Endodermal cell (in vitro differentiated cells): ENCODE data around the gene FGD4. TPM values are rescaled to one million over a fixed set of nuclear protein-coding genes. Genes with fewer than 3 reads are reported as not detected.

ENCODE experiments used
- DNase-seq: peaks from one replicate; pipeline ENCODE4 v3.0.0-alpha.2; 2017
- H3K27ac ChIP-seq: 2 replicates; pipeline ENCODE4 v1.5.1; 2013; ENCODE audit warnings: mild to moderate bottlenecking, low read depth, low read length, moderate library complexity
- H3K27me3 ChIP-seq: 2 replicates; pipeline ENCODE4 v1.6.1; 2013; ENCODE audit warnings: mild to moderate bottlenecking, low read length, moderate library complexity; ENCODE audit not compliant: insufficient read depth, control insufficient read depth, poor library complexity, severe bottlenecking
- H3K36me3 ChIP-seq: 2 replicates; pipeline ENCODE4 v1.7.0; 2013; ENCODE audit warnings: mild to moderate bottlenecking, low read length, moderate library complexity; ENCODE audit not compliant: control insufficient read depth, insufficient read depth
- H3K4me1 ChIP-seq: one replicate; pipeline ENCODE4 v1.7.0; 2013; ENCODE audit warnings: low read length; ENCODE audit not compliant: control insufficient read depth, insufficient read depth
- H3K4me3 ChIP-seq: 2 replicates; pipeline ENCODE4 v1.5.1; 2013; ENCODE audit warnings: mild to moderate bottlenecking, low read length, moderate library complexity
- H3K9ac ChIP-seq: 2 replicates; pipeline ENCODE4 v1.6.1; 2013; ENCODE audit warnings: mild to moderate bottlenecking, low read length, moderate library complexity; ENCODE audit not compliant: poor library complexity, severe bottlenecking; ENCODE audit errors: extremely low read depth
- H3K9me3 ChIP-seq: 2 replicates; pipeline ENCODE4 v1.6.1; 2013; ENCODE audit warnings: mild to moderate bottlenecking, low read length, moderate library complexity; ENCODE audit not compliant: control insufficient read depth
- H3K27ac Mint-ChIP-seq: 2 replicates; pipeline ENCODE4 v1.8.0; 2020; ENCODE audit warnings: mixed read lengths
- H3K27me3 Mint-ChIP-seq: 2 replicates; pipeline ENCODE4 v1.8.0; 2021; ENCODE audit warnings: mild to moderate bottlenecking, mixed read lengths; ENCODE audit not compliant: insufficient read depth
- H3K36me3 Mint-ChIP-seq: 2 replicates; pipeline ENCODE4 v1.8.0; 2020; ENCODE audit warnings: low read depth, mixed read lengths
- H3K4me1 Mint-ChIP-seq: 2 replicates; pipeline ENCODE4 v1.8.0; 2020; ENCODE audit warnings: mixed read lengths
- H3K4me3 Mint-ChIP-seq: 2 replicates; pipeline ENCODE4 v1.8.0; 2020; ENCODE audit warnings: mild to moderate bottlenecking, moderate library complexity, mixed read lengths
- H3K9me3 Mint-ChIP-seq: 2 replicates; pipeline ENCODE4 v1.8.0; 2020; ENCODE audit warnings: mild to moderate bottlenecking, mixed read lengths
- WGBS, 2 experiments: methylation state at CpG; one replicate each; pipeline versions ENCODE4 v1.1.5 to v1.1.7; 2013; ENCODE audit warnings: missing lambda C conversion rate in 2 of 2, mixed read lengths in 1 of 2; ENCODE audit not compliant: insufficient coverage in 1 of 2, insufficient read length in 1 of 2; 5-methylcytosine and 5-hydroxymethylcytosine counted together
- total RNA-seq, 2 donors: library from RNA; stranded (reverse); fragmentation: NEBNext Ultra II Directional in 1 of 2; extraction: Animal tissue kit (Norgen Biotek cat#: 25700) in 1 of 2; gene quantifications; 2 replicates in 1 of 2; 3 replicates in 1 of 2; pipeline ENCODE4 v1.2.1, GENCODE V29; 2021
- TF ChIP-seq, protein P1 (sequence below): fragments of 200-600 bp; sonication (generic); conservative IDR thresholded peaks from 2 replicates; pipeline ENCODE4 v1.5.0; 2021; ENCODE audit warnings: antibody characterized with exemption, mild to moderate bottlenecking

The FGD4 gene
- total RNA-seq, 2 donors from 2014 or later = 27.6 to 57.7 TPM

DNA sequence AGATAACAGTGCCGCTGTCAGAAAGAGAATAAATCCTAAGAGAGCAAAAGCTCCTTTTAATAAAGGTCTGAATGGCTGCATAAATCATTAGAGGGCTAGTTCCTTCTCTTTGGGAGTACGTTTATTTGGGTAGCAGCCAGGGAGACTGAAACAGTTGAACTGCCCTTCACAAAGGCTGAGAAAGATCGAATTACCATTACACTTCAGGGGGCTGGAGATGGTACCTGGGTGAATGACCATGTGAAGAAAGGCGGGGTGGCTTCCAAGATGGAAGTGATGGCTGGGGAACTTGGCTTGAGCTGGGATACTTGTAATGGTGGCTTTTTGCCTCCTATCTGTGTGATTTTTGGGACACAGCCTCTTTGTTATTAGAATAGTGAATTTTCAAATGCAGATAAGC lies 1.7 kb upstream of the FGD4 start:
- peaks cover 12% of the 10 kb centered on the region for H3K4me1 ChIP-seq
- no peaks in the 10 kb centered on the region for H3K27me3 ChIP-seq
- no peaks in the 10 kb centered on the region for H3K27me3 Mint-ChIP-seq
- peaks cover 14% of the 10 kb centered on the region for H3K36me3 Mint-ChIP-seq
- H3K27ac ChIP-seq = no peak overlapping the region
- H3K36me3 ChIP-seq = peaks cover 11% of the 10 kb centered on the region
- no peak overlapping the region for H3K9ac ChIP-seq
- peaks cover 40% of the 10 kb centered on the region for H3K4me1 Mint-ChIP-seq
- 84 to 93% methylated on average over 3 to 4 of the region's 4 CpGs for WGBS, 2 experiments
- TF ChIP-seq, protein P1, sequence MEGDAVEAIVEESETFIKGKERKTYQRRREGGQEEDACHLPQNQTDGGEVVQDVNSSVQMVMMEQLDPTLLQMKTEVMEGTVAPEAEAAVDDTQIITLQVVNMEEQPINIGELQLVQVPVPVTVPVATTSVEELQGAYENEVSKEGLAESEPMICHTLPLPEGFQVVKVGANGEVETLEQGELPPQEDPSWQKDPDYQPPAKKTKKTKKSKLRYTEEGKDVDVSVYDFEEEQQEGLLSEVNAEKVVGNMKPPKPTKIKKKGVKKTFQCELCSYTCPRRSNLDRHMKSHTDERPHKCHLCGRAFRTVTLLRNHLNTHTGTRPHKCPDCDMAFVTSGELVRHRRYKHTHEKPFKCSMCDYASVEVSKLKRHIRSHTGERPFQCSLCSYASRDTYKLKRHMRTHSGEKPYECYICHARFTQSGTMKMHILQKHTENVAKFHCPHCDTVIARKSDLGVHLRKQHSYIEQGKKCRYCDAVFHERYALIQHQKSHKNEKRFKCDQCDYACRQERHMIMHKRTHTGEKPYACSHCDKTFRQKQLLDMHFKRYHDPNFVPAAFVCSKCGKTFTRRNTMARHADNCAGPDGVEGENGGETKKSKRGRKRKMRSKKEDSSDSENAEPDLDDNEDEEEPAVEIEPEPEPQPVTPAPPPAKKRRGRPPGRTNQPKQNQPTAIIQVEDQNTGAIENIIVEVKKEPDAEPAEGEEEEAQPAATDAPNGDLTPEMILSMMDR = no peak
- no peaks in the 10 kb centered on the region for H3K9me3 ChIP-seq
- H3K4me3 Mint-ChIP-seq = peak overlapping the region; percentile 89
- H3K9me3 Mint-ChIP-seq = peaks cover 3% of the 10 kb centered on the region
- no peak overlapping the region for H3K4me3 ChIP-seq
- H3K27ac Mint-ChIP-seq = no peak overlapping the region
- no peak for DNase-seq

DNA sequence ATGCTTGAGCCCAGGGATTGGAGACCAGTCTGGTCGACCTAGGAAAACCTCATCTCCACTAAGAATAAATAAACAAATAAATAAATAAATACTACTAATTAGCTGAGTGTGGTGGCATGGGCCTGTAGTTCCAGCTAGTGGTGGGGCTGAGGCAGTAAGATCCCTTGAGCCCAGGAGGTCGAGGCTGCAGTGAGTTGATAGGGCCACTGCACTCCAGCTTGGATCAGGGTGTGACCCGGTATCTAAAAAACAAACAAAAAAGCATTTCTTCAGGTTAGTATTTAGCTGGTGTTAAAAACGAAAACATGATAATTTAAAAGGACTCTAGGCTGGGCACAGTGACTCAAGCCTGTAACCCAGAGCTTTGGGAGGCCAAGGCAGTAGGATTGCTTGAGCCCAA lies 1.2 kb upstream of the FGD4 start:
- peak overlapping the region; percentile 94 for H3K4me3 ChIP-seq
- peaks cover 3% of the 10 kb centered on the region for H3K9me3 Mint-ChIP-seq
- peak; percentile 54 for DNase-seq
- peaks cover 16% of the 10 kb centered on the region for H3K36me3 ChIP-seq
- peak overlapping the region; percentile 89 for H3K4me3 Mint-ChIP-seq
- H3K27me3 ChIP-seq = no peaks in the 10 kb centered on the region
- H3K27ac ChIP-seq = no peak overlapping the region
- H3K36me3 Mint-ChIP-seq = peaks cover 19% of the 10 kb centered on the region
- H3K27me3 Mint-ChIP-seq = no peaks in the 10 kb centered on the region
- H3K27ac Mint-ChIP-seq = peak overlapping the region; percentile 86
- H3K4me1 ChIP-seq = peaks cover 15% of the 10 kb centered on the region
- peaks cover 45% of the 10 kb centered on the region for H3K4me1 Mint-ChIP-seq
- TF ChIP-seq, protein P1 = peak; percentile 25
- H3K9me3 ChIP-seq = no peaks in the 10 kb centered on the region
- 79 to 95% methylated on average over 2 to 3 of the region's 4 CpGs for WGBS, 2 experiments
- no peak overlapping the region for H3K9ac ChIP-seq

DNA sequence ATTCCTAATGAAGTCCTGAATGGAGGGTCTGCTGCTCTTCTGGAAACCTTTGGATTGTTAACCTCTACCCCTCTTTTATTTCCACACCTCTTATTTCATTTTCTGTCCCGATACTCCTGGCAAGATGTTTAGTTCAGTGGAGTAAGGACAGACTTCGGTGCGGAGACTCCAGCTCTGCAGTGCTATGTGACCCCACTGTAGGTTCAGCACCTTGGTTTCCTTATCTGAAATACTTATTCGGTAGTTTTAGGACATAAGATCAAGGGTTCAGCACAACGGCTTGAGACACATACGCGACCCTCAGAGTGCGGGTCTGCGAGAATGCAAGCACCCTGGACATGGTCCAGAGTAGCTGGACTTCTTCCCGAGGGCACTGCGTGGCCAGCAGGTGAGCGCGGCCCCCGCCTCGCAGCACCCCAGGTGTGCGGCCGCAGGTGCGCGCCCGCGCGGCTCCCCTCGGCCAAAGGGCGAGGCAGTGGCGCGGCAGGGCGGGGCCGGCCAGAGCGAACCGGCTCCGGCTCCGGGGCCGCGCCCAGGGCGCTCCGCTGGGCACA lies 465 bp upstream of the FGD4 start:
- Mint-ChIP-seq H3K27me3 (no peaks in the 10 kb centered on the region), H3K4me3 (peak overlapping the region; percentile 89), H3K9me3 (peaks cover 3% of the 10 kb centered on the region), H3K4me1 (peaks cover 49% of the 10 kb centered on the region), H3K36me3 (peaks cover 24% of the 10 kb centered on the region), H3K27ac (peak overlapping the region; percentile 86)
- peaks cover 15% of the 10 kb centered on the region for H3K4me1 ChIP-seq
- TF ChIP-seq, protein P1 = no peak
- peaks cover 21% of the 10 kb centered on the region for H3K36me3 ChIP-seq
- H3K27me3 ChIP-seq = no peaks in the 10 kb centered on the region
- peak overlapping the region; percentile 54 for H3K9ac ChIP-seq
- H3K27ac ChIP-seq = no peak overlapping the region
- no peaks in the 10 kb centered on the region for H3K9me3 ChIP-seq
- no peak for DNase-seq
- WGBS, 2 experiments = 3 to 11% methylated on average over 2 to 36 of the region's 36 CpGs
- H3K4me3 ChIP-seq = peak overlapping the region; percentile 94
